Measurements from ENCODE around the gene WAPL.

Gene WAPL

DNA sequence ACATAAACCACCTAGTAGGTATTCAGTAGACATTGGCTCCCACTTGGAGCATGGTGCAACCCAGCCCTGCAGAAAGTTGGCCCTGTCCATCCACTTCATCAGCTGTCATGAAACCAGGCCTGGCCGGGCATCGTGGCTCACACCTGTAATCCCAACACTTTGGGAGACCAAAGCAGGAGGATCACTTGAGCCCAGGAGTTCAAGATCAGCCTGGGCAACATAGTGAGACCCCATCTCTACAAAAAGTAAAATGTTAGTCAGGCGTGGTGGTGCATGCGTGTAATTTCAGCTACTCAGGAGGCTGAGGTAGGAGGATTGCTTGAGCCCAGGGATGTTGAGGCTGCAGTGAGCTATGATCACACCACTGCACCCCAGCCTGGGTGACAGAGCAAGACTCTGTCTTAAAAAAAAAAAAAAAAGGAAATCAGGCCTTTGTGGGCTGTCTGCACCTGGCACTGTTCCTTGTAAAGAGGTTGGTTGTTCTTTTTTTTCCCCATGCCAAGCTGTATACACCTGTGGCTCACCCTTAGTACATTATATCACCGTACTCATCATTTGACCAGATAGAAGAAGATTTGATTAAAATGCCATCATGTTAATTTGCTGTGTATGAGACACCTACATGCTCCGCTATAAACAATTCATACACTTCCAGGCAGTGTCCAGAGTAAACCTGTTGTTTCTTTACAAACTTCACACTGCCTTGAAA, 109.6 kb downstream of the WAPL start:
- DNase-seq (ENCODE audit: low read depth), result no peak

DNA sequence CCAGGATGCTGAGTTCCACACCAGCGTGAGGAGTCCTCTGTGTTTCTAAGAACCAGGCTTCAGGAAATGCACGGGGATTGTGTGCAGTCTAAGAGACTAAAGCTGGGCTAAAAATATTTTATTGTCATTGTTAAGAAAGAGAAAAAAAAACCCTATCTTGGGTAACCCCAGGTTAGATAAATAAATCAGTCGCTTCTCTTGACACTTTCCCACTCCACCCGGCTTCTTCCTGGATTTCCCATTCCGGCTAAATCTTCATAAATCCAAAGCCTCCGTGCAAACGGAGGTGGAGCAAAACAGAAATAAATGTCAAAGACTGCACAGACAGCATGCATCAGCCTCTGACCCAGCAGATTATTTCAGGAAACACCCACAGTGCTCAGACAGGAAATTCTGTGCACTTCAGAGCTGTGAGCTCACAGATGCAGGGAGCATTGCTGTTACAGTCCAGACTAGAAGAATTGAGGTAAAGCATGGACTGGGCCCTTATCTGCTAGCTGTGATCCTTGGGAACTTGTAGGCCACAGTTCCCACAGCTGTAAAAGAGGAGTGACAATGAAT, 110.2 kb downstream of the WAPL start:
- DNase-seq (ENCODE audit: low read depth), result peak; percentile 56

DNA sequence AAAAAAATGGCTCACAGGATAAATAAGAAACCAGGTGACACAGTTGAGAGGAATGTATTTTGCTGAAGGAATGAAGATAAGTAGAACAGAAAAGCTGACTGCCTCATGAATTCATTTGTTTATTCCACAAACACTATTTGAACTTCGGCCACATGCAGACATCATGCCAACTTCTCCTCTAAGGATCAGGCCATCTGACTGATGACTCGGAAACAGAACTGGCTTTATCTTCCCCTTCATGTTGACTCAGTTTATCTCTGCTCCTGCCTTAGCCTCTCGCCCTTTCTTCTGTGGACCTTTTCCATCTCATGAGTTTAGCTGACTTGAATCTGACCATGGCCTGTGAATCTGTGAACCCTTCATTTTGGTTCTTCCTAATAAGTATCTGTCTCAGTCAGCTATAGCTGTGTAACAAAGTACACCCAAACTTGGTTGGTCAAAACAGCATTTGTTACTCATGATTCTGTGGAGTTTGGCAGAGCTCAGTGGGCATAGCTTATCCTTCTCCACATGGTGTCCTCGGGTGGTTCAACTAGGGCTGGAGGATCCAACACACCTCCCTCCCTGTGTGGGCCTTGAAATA, 111.0 kb downstream of the WAPL start:
- DNase-seq (ENCODE audit: low read depth), result peak; percentile 40

DNA sequence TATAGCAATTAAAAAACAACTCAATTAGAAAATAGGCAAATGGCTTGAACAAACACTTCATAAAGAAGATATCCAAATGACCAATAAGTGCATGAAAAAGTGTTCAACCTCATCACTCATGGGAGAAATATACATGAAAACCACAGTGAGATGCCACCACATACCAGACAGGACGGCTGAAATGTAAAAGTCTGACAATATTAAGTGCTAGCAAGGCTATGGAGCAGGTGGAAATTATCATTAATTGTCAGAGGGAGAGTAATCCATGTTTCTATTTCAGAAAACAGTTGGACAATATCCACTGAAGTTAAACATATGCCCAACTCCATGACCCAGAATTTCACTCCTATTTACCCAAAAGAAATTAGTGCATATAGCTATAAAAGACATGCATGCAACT, 112.4 kb downstream of the WAPL start:
- DNase-seq (ENCODE audit: low read depth), result no peak

DNA sequence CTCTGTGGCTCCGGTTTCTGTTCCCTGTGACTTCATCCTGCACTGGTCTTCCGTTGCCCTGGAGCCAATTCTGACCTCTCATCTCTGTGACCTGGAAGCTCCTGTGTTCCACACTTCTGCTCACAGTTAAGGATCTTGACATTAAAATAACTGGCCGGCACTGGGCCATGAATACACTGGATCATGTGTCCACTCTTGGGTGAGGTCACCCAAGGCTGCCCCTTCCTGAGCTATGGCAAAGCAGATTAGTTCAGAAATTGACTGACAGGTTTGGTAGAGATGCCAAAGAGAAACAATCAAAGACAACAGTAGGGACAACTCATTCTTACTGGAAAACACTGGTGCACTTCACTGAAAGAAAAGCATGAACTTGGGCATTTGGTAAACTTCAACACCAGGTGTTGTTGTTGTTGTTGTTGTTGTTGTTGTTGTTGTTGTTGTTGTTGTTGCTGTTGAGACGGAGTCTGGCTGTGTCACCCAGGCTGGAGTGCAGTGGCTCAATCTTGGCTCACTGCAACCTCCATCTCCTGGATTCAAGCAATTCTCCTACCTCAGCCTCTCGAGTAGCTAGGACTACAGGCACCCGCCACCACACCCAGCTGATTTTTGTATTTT, 118.3 kb downstream of the WAPL start:
- no peak for DNase-seq (ENCODE audit: low read depth)

DNA sequence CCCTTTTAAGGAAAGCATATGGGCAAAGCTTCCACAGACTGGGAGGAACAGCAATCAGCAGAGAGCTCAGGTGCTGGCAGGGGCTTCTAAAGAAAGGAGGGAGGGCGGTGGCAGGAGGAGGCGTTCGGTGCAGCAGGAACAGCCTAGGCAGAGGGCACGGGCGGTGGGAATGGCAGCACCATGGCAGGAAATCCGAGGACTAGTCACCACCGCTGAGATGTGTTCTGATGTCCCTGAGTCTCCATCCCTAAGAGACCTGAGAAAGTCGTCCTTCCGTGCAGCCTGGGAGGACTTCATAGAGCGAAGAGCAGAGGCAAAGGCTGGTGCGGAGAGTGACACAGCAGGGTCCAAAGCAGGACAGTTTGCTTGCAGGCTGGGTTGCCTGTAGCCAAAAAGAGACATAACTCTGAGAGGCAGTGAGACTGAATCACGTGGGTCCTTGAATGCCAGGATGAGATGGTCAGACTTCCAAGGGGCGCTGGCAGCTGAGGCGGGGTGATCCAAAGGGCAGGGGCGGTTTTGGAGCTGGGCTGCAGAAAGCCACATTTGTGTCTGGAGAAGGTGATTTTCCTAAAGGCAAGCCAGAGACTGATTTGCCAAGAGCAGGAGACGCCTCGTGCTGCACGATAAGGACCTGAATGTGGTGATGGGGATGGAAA, 119.2 kb downstream of the WAPL start:
- DNase-seq (ENCODE audit: low read depth), result no peak

DNA sequence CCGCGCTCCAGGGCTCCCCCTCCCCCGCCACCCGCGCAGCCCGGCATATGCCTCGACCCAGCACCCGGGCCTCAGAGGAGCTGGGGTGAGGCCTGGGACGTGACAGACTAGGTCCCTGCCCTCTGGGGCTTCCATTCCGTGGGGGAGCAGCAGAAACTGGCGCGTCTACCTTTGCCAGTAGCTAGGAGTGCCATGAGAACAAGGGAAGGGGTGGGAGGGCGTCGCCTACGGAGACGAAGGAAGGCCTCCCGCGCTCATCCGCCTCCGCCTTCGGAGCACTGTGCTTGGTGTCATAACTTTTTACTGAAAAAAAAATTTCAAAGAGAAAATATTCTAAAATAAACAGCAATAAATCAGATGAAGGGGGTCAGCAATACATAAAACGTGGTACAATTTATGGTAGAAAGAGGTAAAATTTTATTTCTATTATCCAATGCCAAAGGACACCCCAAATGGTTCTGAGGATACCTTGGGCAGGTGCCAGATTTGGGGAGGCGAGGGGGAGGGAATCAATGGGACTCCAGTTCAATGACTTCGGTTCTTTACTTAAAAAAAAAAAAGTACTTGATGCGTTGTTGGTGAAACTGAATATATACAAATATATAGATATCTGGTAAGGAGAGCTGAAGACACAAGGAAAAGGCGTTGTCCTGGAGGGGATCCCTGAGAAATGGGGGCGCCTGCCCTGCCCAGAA, 119.9 kb downstream of the WAPL start:
- no peak for DNase-seq (ENCODE audit: low read depth)

DNA sequence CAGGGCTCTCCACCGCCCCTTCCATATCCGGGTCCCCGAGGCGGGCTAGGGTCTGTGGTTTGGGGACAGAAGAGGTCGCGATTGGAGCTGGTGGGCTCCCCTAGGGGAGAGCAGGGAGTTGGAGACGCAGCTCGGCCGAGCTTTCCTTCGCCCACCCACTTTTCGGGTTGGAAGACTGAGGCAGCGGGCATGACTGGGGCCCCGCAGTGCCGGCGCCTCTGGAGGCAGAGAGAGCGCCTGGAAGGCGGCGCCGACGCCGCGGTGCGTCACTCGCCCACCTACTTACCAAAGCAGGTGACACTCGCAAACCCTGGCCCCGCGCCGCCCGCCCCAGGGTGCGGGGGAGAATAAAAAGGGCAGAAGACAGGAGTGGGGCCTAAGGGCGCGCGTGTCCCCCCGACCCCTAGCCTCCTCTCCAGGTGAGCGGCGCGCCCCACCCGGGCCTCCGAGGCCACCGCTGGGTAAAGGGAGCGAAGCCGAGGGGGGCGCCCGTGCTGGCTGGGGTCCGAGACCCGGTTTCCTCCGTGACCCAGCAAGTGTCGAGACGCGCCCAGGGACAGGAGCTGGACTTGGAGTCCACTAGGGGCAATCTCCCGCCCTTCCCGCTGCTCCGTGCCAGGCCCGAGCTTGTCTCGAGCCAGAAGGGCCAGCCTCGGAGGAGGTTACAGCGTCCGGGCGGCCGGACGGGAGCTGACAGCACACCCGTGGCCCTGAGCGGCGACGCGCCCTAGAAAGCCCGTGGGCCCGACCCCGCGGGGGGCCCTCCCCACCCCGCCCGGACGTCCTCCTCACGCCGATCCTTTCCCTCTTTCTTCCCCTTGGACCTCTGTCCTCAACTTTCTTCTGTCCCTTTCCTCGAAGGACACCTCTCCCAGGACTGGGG, 120.6 kb downstream of the WAPL start:
- DNase-seq (ENCODE audit: low read depth), result no peak

DNA sequence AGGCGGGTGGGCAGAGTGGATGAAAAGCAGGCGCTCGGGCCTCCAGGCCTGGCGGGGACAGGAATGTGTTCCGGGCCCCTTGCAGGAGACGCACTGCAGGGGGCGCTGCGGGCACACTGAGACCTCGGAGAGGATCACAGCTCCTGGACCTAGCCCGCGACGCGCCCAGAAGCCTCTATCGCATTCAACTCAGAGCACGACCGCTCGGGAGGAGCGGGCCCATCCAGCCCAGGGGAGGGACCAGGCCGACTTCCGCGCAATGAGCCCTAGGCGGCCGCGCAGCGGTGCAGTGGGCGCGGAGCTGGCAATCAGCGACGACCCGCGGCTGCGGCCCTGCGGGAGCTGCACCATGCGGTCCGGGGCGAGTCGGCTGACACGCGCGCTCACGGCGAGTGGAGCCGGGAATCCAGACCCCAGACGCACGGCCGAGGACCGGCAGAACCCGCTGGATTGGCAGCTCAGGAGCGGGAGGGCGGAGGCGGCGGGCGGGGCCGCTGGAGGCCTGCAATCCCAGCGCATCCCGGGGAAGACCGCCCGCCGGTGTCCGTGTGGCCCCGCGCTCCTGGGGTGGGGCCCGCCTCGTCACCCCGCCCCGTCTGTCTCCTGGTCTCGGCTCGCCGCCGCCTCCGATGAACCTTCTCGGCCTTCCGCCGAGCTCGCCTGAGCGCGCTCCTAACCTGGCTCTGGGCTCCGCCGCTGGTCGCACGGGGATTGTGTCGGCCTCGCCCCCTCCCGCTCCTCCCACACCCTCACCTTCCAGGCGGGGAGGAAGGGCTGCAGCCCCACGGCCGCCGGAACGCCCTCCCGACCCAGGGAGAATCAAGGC, 121.5 kb downstream of the WAPL start:
- peak; percentile 88 for DNase-seq (ENCODE audit: low read depth)

DNA sequence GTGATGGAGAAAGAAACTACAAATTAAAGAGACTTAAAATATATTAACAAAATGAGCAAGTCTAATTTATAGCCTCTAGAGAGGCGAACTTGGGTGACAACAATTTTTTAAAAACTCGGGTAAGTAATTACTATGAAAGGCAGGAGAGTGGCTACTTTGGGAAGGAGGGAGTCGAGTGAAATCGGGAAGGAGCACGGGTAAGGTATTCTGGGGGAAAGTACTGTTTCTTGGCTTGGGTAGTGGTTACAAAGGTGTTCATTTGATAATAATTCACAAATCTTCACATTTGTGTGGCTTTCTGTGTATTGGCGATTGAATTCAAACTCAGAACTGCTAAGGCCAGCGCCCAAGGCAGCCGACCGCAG, 122.1 kb downstream of the WAPL start:
- DNase-seq (ENCODE audit: low read depth), result no peak

DNA sequence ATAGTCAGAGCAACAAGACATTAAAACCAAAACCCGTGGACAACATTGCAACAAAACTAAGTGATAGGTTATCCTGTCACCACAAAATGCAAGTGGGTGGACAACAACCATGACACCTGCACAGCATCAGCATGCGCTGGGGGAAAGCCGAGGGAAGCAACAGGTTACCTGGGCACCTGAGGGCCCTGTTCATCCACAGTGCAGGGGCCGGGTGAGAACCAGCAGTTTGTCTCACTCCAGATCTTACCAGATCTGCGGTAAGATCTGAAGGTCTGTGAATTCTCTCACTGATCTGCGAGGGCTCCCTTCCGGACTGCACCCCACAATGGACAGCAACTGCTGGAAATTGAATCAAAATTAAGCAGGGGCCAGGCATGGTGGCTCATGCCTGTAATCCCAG, 124.5 kb downstream of the WAPL start:
- no peak for DNase-seq (ENCODE audit: low read depth)

DNA sequence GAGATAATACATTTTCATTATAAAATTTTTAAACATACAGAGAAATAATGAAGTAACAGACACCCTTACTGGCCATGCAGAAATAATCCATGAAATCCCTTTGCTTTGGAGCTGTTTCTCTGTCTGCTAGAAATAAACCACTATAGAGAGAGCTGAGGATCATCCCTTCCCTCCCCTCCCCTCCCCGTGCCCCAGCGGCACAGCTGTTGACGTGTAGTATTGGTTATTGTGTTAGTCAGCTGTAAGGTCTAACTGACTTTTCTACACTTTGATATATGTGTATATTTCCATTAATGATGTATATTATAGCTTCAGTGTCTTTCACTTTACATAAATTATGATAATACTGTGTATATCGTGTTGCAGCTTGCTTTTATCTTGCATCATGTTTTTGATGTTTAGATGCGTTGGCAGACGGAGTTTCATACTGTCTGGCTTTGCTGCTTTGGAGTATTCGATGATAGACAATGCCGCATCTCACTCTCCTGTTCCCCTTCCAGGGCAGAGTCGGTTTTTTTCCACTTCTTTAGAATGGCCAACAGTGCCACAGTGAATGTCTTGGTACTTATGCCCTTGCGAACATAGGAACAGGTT, 127.6 kb downstream of the WAPL start:
- no peak for DNase-seq (ENCODE audit: low read depth)

DNA sequence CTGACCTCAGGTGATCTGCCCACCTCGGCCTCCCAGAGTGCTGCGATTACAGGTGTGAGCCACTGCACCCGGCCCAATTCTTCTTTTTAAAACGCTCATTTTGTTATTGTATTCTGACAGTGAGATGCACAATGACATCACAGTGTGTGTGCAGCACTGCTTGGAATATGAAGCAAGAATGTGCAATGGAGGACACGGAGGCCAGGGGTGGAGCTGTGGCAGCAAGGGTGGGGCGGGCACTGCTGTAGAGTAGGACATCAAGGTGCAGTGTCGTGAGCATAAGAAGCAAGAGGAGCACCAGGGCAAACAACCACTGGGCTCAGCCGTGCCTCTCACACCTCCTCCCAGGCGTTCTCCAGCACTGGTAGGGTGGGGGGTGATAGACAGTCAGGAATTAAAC, 128.2 kb downstream of the WAPL start:
- no peak for DNase-seq (ENCODE audit: low read depth)

DNA sequence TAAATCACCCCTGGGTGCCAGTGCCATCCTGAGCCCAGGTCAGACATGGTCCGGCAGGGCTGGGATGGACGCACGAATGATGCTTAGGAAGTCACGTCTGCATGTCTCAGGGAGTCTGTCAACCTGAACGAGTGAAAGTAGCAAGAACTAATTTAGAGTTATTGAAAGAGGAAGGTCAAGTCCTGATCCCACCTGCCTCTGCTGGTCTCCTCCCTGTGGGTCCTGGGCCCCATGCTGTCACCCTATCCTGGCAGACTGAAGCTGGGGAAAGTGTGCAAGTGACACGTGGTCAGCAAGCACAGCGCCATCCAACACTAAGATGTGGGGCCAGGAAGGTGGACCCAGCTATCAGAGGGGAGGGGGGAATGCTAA, 128.9 kb downstream of the WAPL start:
- no peak for DNase-seq (ENCODE audit: low read depth)

DNA sequence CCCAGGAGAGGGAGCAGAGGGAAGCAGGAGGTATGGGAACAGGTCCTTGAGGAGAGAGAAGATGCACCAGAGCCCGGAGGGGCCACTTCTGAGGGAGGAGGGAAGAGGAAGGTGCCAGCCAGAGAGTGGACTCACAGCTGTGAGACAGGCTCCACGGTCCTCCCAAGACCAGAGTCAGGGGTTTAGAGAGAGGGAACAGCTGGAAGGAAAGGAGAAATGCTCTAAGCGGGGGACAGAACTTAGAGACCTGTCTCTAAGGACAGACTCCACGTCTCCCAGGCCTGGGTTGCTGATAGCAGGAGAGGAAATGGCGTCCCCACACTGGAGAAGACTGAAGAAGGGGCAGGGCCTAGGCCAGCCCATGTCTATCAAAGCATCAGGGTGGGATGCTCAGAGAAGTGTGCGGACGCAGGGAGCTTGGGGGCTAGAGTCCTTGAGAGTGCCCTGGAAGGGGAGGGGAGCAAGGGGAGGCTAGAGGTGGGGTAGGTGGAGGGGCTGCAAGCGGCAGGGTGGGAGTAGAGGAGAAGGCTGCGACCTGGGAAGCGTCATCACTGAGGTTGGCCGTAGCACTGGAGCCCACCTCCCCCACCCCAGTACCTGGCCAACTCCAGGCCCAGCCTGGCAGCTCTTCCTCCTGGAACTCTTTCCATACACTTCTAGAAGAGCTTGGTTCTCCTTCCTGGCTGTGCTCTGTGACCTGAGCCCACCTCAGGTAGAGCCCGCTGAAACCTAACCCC, 129.4 kb downstream of the WAPL start:
- no peak for DNase-seq (ENCODE audit: low read depth)

DNA sequence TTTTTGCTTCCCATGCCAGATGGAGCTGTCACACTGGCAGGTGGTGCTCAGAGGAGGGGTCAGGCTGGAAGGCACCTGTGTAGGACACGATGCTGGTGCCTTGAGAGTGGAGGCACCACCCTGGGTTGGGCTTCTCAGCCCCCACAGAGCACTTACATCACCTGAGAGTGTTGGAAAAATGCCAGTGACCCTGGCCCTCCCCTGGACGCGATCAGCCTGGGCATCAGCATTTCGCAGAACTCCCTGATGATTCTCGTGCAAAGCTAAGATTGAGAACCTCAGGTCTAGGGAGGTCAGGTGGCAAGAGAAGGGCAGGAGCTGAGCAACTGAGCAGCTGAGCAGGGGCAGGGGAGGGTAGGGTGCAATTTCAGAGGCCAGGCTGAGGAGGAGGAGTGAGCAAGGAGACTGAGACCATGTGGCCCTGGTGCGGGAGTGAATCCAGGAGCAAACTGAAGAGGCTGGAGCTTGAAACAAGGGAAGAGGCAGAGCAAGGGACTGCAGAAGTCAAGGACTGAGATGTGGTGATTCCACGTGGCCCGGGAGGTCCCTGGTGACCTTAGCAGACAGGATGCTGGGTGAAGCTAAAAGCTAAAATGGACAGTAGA, 130.3 kb downstream of the WAPL start:
- DNase-seq (ENCODE audit: low read depth), result no peak

DNA sequence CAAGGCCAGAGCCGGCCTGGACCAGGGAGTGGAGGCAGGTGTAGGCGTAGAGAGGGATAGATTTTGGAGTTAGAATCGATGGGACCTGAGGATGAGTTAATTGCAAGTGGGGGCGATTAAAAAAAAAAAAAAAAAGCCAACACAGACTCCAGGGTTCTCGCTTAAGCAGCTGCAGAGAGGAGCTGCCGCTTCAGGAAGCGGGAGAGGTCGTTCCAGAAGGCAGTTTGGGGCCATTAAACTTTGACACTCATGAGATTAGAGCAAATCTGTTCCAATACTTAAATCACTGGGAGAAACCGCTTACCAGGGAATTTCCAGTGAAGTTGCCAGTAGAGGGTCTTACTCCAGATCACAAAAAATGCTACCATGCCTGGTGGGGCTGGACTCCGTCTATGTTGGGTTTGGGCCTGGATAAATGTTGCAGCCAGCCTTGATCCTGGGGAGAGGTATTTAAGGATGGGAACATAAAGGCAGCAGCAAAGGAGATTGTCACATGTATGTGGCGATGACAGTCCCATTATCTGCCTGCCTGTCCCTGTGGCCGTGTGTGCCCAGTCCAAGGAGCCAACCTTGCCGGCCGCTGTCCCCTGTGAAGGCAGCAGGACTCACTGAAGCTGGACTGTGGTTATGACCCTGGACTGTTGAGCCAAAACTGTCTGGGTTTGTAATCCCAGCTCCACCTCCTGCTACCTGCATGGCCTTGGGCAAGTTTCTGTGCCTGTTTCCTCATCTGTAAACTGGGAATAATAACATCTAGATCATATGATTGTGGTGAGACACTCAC, 131.1 kb downstream of the WAPL start:
- no peak for DNase-seq (ENCODE audit: low read depth)
